Bronchus fibroblast of lung (primary cell): ENCODE data around the gene CMTM1. TPM values are rescaled to one million over a fixed set of nuclear protein-coding genes. Genes with fewer than 3 reads are reported as not detected.

ENCODE experiments used
- total RNA-seq: library from RNA; depleted of rRNA; stranded (reverse); fragments of >200 nt; gene quantifications from 2 replicates; pipeline ENCODE4 v1.2.3, GENCODE V29; 2015

Gene CMTM1, protein sequence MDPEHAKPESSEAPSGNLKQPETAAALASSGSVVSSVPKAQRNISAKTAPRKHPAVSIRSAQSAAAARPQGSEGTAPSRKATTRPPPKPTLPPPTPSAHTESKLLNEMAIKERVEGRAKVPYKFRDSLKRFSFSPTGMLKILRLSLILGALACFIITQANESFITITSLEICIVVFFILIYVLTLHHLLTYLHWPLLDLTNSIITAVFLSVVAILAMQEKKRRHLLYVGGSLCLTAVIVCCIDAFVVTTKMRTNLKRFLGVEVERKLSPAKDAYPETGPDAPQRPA
- total RNA-seq, result 0.59 and 1.0 TPM in 2 replicates

GRCh38 chr16:66566051-66566901, at the start of gene CMTM1:
Gene CMTM1 (plus strand): TSS chr16:66566439. CDS start chr16:66566514, 75 bp downstream.

DNA sequence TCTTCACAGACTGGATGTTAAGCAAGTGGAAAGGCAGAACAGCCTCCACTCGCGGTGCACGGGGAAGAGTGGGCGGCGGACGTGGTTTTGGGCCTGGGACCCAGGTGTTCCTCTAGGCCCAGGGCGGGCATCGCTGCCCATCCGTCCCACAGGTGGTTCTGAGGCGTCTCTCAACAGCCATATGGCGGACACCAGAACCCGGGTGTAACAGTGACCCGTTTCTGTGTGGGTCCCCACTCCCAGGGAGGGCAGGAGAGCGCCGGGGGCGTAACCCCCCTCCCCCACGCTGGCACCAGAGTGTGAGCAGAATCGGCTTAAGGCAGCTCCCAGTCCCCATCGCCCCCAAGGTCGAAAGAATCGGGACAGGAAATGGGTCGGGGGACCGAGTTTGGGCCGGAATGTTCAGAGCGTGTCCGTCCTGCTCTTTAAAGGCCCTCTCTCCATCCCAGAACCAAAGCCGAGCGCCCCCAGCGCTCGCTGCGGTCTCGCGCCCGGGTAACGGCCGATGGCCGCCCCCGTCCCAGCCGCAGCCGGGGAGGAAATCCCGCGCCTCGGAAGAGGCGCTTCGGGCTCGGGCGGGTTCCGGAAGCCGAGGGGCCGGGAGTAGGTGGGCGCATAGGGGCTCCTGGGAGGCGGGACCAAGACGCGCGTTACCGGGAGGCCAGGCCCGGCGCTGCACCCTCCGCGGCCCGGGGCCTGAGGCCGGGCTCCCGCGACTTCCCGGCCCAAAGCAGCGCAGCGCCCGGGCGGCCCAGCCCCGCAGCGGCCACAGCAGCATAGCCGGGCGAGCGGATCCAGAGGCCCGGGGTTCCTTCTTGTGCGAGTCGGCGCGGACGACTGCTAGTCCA, 16.7 kb upstream of the CMTM1 start, which contains the start of gene TK2:
Gene TK2, minus strand, starts transcription at position 839 of the 848 bp plus-strand sequence. Its CDS starts 61 bp downstream, at position 778.

DNA sequence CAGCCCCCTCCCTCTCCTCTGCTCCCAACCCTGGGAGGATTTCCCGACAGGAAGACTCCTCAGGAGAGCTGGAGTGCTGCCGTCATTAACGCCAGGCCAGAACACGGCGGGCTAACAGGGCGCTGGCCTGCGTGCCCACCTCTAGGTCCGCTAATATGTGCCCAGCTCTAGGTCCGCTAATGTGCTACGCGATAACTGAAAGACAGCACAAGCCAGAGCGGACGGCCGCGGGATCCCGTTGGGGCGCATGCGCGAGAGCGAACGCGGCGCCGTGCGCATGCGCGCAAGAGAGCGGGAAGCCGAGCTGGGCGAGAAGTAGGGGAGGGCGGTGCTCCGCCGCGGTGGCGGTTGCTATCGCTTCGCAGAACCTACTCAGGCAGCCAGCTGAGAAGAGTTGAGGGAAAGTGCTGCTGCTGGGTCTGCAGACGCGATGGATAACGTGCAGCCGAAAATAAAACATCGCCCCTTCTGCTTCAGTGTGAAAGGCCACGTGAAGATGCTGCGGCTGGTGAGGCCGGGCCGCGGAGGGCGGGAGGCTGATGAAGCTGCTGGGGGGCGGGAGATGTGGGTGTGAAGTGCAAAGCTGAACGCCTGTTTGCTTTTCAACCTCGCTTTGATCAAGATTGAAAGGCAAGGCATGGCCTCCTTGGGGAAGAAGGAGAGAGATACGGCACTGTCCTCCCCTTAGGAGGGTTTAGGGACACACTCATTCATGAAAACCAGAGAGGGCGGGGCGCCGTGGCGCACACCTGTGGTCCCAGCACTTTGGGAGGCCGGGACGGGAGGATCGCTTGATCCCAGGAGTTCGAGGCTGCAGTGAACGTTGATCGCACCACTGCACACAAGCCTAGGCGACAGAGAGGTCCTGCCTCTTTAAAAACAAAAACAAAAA, 13.7 kb upstream of the CMTM1 start, which contains the start of gene CKLF:
Gene CKLF, plus strand, starts transcription at position 291 of the 892 bp plus-strand sequence. Its CDS starts 140 bp downstream, at position 431.

DNA sequence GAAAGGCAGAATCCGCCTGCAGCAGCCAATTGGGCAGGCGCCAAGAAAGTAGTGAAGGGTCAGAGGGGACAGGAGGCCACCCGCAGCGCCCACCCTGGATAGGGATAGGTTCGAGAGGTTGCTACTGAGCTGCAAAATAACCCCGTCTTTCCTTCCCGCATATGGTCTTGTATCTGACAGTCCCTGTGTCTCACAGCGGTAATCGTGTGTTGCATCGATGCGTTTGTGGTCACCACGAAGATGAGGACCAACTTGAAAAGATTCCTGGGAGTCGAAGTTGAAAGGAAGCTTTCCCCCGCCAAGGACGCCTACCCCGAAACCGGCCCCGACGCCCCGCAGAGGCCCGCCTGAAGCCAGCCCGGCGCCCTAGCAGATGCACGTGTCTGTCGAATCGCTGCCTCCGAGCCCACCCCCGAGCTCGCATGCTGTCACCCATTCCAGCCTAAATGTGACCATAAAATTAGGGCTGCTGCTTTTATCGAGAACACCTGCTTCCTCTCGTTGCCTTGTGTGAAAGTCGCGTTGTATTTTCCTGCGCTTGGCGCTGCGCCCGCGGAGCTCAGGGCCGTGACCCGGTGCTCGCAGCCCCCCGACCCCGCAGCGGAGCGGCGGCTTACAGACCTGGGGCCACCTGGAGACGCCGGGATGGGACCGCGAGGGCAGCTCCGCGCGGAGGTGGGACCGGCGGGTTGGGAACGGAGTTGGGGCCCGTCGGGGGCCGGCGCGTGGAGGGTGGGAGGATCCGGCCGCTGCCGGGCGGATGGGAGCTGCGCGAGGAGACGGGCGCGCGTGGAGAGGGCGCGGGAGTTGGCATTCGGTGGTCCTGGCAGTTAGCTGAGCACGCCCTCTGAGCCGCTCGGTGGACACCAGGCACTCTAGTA, 12.7 kb downstream of the CMTM1 start, which contains the start of gene CMTM2:
Gene CMTM2, plus strand, starts transcription at position 813 of the 881 bp plus-strand sequence. CDS start 145 bp downstream, outside the sequence.

GRCh38 chr16:66604376-66605176, 38.3 kb downstream of the CMTM1 start, which contains the start of gene CMTM3:
Gene CMTM3 (plus strand): TSS chr16:66604704. CDS start chr16:66604806, 102 bp downstream.

Other genes starting within 250 kb of the CMTM1 start
- gene CDH5, start 199.7 kb upstream of the CMTM1 start, total RNA-seq, result not detected in 2 replicates
- not detected in 2 replicates for gene BEAN1, start 139.1 kb upstream of the CMTM1 start, total RNA-seq
- gene TK2, start 16.3 kb upstream of the CMTM1 start, total RNA-seq, result 14.9 and 17.5 TPM in 2 replicates
- gene CKLF, start 13.9 kb upstream of the CMTM1 start, total RNA-seq, result 85.7 and 90.1 TPM in 2 replicates
- gene CMTM2, start 13.0 kb downstream of the CMTM1 start, total RNA-seq, result not detected in 2 replicates
- gene CMTM3, start 38.3 kb downstream of the CMTM1 start, total RNA-seq, result 25.1 and 30.8 TPM in 2 replicates
- gene CMTM4, start 130.3 kb downstream of the CMTM1 start, total RNA-seq, result 5.6 and 7.2 TPM in 2 replicates
- gene DYNC1LI2, start 185.2 kb downstream of the CMTM1 start, total RNA-seq, result 40.9 and 52.9 TPM in 2 replicates
- gene TERB1, start 235.1 kb downstream of the CMTM1 start, total RNA-seq, result not detected in 2 replicates